K562 (cell line): ENCODE data around the gene MAST1. TPM values are rescaled to one million over a fixed set of nuclear protein-coding genes. Genes with fewer than 3 reads are reported as not detected.
A peak's percentile ranks its signal among the peaks of the same experiment; 100 is the strongest.

Source experiments
- ATF1 ChIP-seq, 2 experiments: fragments of 450-650 bp in 1 of 2; IDR thresholded peaks; 2 replicates each; pipeline ENCODE4 v1.6.1; 2016; ENCODE audit warnings: missing compliant biosample characterization in 1 of 2, missing genetic modification characterization in 1 of 2
- CCNT2 ChIP-seq: IDR thresholded peaks from 2 replicates; pipeline ENCODE4 v1.6.1; 2011; ENCODE audit warnings: borderline replicate concordance, low read depth, mild to moderate bottlenecking, moderate library complexity, mixed read lengths, low read length; ENCODE audit not compliant: insufficient read length; ENCODE audit errors: extremely low read depth
- CSDE1 ChIP-seq, 2 experiments: fragments of 450-650 bp; IDR thresholded peaks; 2 replicates each; pipeline ENCODE4 v1.6.1; 2016; ENCODE audit warnings: mild to moderate bottlenecking in 1 of 2
- ETS1 ChIP-seq: conservative IDR thresholded peaks from 2 replicates; pipeline ENCODE4 v1.6.1; 2011; ENCODE audit warnings: low read depth, mild to moderate bottlenecking, low read length; ENCODE audit not compliant: control insufficient read depth
- HNRNPLL ChIP-seq: fragments of 200-400 bp; formaldehyde crosslinking; IDR thresholded peaks from 2 replicates; pipeline ENCODE4 v1.6.1; 2017; ENCODE audit warnings: low read length, low read depth, mild to moderate bottlenecking; ENCODE audit not compliant: poor library complexity, severe bottlenecking
- MBD2 ChIP-seq: sonication (generic); IDR thresholded peaks from 2 replicates; pipeline ENCODE4 v1.6.1; 2016; ENCODE audit warnings: low read depth, borderline replicate concordance
- PML ChIP-seq: IDR thresholded peaks from 2 replicates; pipeline ENCODE4 v1.6.1; 2012; ENCODE audit warnings: low read length, inconsistent platforms
- RBM17 ChIP-seq: fragments of 200-400 bp; formaldehyde crosslinking; IDR thresholded peaks from 2 replicates; pipeline ENCODE4 v1.6.1; 2017; ENCODE audit warnings: low read depth, mild to moderate bottlenecking, low read length, borderline replicate concordance
- SMAD4 ChIP-seq: fragments of 250-450 bp; sonication (Bioruptor Pico); conservative IDR thresholded peaks from 2 replicates; pipeline ENCODE4 v1.8.0; 2021; ENCODE audit warnings: inconsistent platforms, mild to moderate bottlenecking, moderate library complexity
- SREBF1 ChIP-seq: fragments of 150-350 bp; IDR thresholded peaks from 2 replicates; pipeline ENCODE4 v1.6.1; 2014; ENCODE audit warnings: antibody characterized with exemption, low read depth, low read length, borderline replicate concordance
- ZNF384 ChIP-seq: IDR thresholded peaks from 2 replicates; pipeline ENCODE4 v1.6.1; 2012; ENCODE audit warnings: low read depth, low read length, improper control_type of control experiment
- polyA plus RNA-seq, 8 experiments: library from polyadenylated mRNA; depleted of rRNA in 4 of 8; stranded (reverse) in 5 of 8; unstranded in 3 of 8; fragments of >200 nt; fragmentation: Nextera tagmentation in 2 of 8; fragmentation: Illumina TruSeq in 1 of 8; extraction: Ambion mirVana in 2 of 8; extraction: Trizol in 1 of 8; gene quantifications; 2 replicates each; pipeline versions ENCODE4 v1.2.1 to v1.2.3, GENCODE V29; 2011 to 2014; ENCODE audit warnings: inconsistent platforms in 1 of 8, missing spikeins in 1 of 8
- total RNA-seq, 7 experiments: library from RNA; depleted of rRNA in 6 of 7; stranded (reverse); fragments of >200 nt in 6 of 7; fragmentation: Illumina TruSeq in 2 of 7; extraction: Trizol in 2 of 7; gene quantifications; 2 replicates each; pipeline versions ENCODE4 v1.2.1 to v1.2.3, GENCODE V29; 2011 to 2021; ENCODE audit warnings: low replicate concordance in 1 of 7
- TF ChIP-seq, protein P1 (sequence below), 3 experiments: fragments of 200-800 bp in 1 of 3; fragments of 250-450 bp in 1 of 3; fragments of 450-650 bp in 1 of 3; sonication (Bioruptor Pico) in 1 of 3; sonication (Bioruptor generic) in 1 of 3; formaldehyde crosslinking in 1 of 3; IDR thresholded peaks; 2 replicates each; pipeline versions ENCODE4 v1.6.1 to v1.8.0; 2016 to 2022; ENCODE audit warnings: mild to moderate bottlenecking in 2 of 3, missing genetic modification characterization in 2 of 3, missing compliant biosample characterization in 1 of 3, moderate library complexity in 1 of 3

Gene MAST1
- total and polyA plus RNA-seq, 9 of the 15 experiments (the other 6 are each of a cell fraction or from before 2014, with no cell fraction given): 0.48 to 10.3 (median 3.9) TPM

DNA sequence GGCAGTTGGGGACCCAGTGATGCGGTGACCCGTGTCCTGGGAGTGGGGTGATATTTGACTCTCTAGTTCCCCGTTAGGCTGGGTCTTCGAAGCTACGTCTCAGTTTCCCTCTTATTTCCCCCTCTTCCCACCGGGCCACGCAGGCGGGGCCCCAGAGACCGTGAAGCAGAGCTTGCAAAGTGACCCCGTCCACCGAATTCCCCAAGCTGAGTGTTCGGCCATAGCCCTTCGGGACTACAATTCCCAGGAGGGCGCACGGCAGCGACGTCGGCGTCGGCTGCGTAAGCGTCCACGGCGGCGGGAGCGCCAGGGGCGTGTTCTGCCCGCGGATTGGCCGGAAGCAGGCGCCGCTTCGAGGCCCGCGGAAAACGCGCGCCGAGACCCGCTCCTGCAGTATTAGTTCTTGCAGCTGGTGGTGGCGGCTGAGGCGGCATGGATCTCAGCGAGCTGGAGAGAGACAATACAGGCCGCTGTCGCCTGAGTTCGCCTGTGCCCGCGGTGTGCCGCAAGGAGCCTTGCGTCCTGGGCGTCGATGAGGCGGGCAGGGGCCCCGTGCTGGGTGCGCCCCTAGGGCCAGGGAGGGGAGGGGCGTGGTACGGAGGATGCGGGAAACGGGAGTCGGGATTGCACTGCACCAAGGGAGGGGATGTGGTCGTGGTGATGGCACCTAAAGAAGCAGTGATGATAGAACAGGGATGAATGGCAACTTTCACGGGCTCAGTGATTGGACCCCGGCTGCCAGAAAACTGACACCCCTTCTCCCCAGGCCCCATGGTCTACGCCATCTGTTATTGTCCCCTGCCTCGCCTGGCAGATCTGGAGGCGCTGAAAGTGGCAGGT is 31.9 kb upstream of the MAST1 start, which contains the start of gene RNASEH2A (continued):
- TF ChIP-seq, protein P1, sequence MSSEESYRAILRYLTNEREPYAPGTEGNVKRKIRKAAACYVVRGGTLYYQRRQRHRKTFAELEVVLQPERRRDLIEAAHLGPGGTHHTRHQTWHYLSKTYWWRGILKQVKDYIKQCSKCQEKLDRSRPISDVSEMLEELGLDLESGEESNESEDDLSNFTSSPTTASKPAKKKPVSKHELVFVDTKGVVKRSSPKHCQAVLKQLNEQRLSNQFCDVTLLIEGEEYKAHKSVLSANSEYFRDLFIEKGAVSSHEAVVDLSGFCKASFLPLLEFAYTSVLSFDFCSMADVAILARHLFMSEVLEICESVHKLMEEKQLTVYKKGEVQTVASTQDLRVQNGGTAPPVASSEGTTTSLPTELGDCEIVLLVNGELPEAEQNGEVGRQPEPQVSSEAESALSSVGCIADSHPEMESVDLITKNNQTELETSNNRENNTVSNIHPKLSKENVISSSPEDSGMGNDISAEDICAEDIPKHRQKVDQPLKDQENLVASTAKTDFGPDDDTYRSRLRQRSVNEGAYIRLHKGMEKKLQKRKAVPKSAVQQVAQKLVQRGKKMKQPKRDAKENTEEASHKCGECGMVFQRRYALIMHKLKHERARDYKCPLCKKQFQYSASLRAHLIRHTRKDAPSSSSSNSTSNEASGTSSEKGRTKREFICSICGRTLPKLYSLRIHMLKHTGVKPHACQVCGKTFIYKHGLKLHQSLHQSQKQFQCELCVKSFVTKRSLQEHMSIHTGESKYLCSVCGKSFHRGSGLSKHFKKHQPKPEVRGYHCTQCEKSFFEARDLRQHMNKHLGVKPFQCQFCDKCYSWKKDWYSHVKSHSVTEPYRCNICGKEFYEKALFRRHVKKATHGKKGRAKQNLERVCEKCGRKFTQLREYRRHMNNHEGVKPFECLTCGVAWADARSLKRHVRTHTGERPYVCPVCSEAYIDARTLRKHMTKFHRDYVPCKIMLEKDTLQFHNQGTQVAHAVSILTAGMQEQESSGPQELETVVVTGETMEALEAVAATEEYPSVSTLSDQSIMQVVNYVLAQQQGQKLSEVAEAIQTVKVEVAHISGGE (CRISPR knock-in tag; IDR thresholded peaks at IDR 0.05): peak in 1 of 3 experiments; percentile 64; a peak in 1 of 6 replicates
- TF ChIP-seq CCNT2 (peak; percentile 40), SREBF1 (peak; percentile 73; the same call in 1 of the 2 replicates), RBM17 (no peak), ZNF384 (no peak), PML (peak; percentile 50; the same call in 1 of the 2 replicates), SMAD4 (0 out of 2 replicates have a peak, but pooled peaks have one; percentile 42), HNRNPLL (peak; percentile 97), ATF1 (CRISPR knock-in tag; IDR thresholded peaks at IDR 0.05) (peak; percentile 81), ATF1 (tag; IDR thresholded peaks at IDR 0.05) (peak; percentile 96), MBD2 (peak; percentile 56; the same call in 1 of the 2 replicates), ETS1 (peak; percentile 87), CSDE1 (IDR thresholded peaks at IDR 0.05) (no peak; a peak in 1 of 4 replicates)
